ENCODE data around the gene PPP1R26. TPM values are rescaled to one million over a fixed set of nuclear protein-coding genes. Genes with fewer than 3 reads are reported as not detected.
"Not testable (repeated sequence)": the region's sequence is repeated elsewhere in the genome, so short reads cannot be mapped to it uniquely, and the experiment has no call there.

Gene PPP1R26
- 10 to 100 TPM; 18.9 to 19.7 TPM for total RNA-seq

- peak within 1 kb of the TSS; percentile 79 for H3K27ac ChIP-seq
- H3K36me3 ChIP-seq, result no peaks in the 10 kb centered on the region
- TF ChIP-seq CTCF (IDR thresholded peaks at IDR 0.05), result no peak
- DNase-seq, result no peak
- H3K4me1 ChIP-seq, result no peaks in the 10 kb centered on the region
- intact Hi-C loops (cut with DNase I), result no loop called here
- H3K4me3 ChIP-seq, result peak within 1 kb of the TSS; percentile 94
- H3K9me3 ChIP-seq, result no peaks in the 10 kb centered on the region
- no peaks in the 10 kb centered on the region for H3K27me3 ChIP-seq
- H3K9ac ChIP-seq (ENCODE audit: low read depth in 2 of 2, low read length in 2 of 2), result peak within 1 kb of the TSS; percentile 42 to 93
Measured at GRCh38 chr9:135479469-135480052, at the start of gene PPP1R26. Gene PPP1R26 (plus strand): TSS chr9:135479782. CDS start chr9:135484511, 4,729 bp downstream.

GRCh38 chr9:135437259-135437658 is 42.3 kb upstream of the PPP1R26 start:
- Histone ChIP-seq H3K27ac (no peak overlapping the region), H3K9me3 (no peaks in the 10 kb centered on the region), H3K27me3 (no peaks in the 10 kb centered on the region), H3K4me1 (no peaks in the 10 kb centered on the region), H3K36me3 (no peaks in the 10 kb centered on the region), H3K4me3 (no peak overlapping the region), H3K9ac (ENCODE audit: low read depth in 2 of 2, low read length in 2 of 2) (no peak overlapping the region)
- intact Hi-C loops (cut with DNase I), result no loop called here
- no peak for DNase-seq
- TF ChIP-seq CTCF (IDR thresholded peaks at IDR 0.05), result no peak

GRCh38 chr9:135437696-135438095 is 41.9 kb upstream of the PPP1R26 start:
- H3K4me3 ChIP-seq; H3K4me1 ChIP-seq; H3K36me3 ChIP-seq; H3K27me3 ChIP-seq; intact Hi-C loops (cut with DNase I); DNase-seq; H3K9me3 ChIP-seq; H3K27ac ChIP-seq; H3K9ac ChIP-seq (ENCODE audit: low read depth in 2 of 2, low read length in 2 of 2): not testable (repeated sequence)

GRCh38 chr9:135438581-135439232 is 40.9 kb upstream of the PPP1R26 start:
- H3K27ac ChIP-seq; H3K9ac ChIP-seq (ENCODE audit: low read depth in 2 of 2, low read length in 2 of 2); H3K36me3 ChIP-seq; intact Hi-C loops (cut with DNase I); H3K4me1 ChIP-seq; H3K4me3 ChIP-seq; H3K9me3 ChIP-seq; H3K27me3 ChIP-seq: not testable (repeated sequence)
- peak; percentile 21 for DNase-seq

GRCh38 chr9:135439514-135439913 is 40.1 kb upstream of the PPP1R26 start:
- H3K27ac ChIP-seq; H3K9me3 ChIP-seq; H3K4me3 ChIP-seq; intact Hi-C loops (cut with DNase I); H3K9ac ChIP-seq (ENCODE audit: low read depth in 2 of 2, low read length in 2 of 2); H3K4me1 ChIP-seq; H3K36me3 ChIP-seq; DNase-seq; H3K27me3 ChIP-seq: not testable (repeated sequence)

- TF ChIP-seq CTCF (IDR thresholded peaks at IDR 0.05), result no peak
- no peak overlapping the region for H3K27ac ChIP-seq
- no peak for DNase-seq
- H3K4me3 ChIP-seq, result no peak overlapping the region
- H3K27me3 ChIP-seq, result no peaks in the 10 kb centered on the region
- intact Hi-C loops (cut with DNase I), result no loop called here
- no peak overlapping the region for H3K9ac ChIP-seq (ENCODE audit: low read depth in 2 of 2, low read length in 2 of 2)
- H3K9me3 ChIP-seq, result no peaks in the 10 kb centered on the region
- H3K36me3 ChIP-seq, result no peaks in the 10 kb centered on the region
- H3K4me1 ChIP-seq, result no peaks in the 10 kb centered on the region
Measured at GRCh38 chr9:135439916-135440315, 39.7 kb upstream of the PPP1R26 start.

- intact Hi-C loops (cut with DNase I), result no loop called here
- H3K4me1 ChIP-seq, result no peaks in the 10 kb centered on the region
- DNase-seq, result no peak
- no peak for TF ChIP-seq CTCF (IDR thresholded peaks at IDR 0.05)
- H3K27ac ChIP-seq, result no peak overlapping the region
- H3K9ac ChIP-seq (ENCODE audit: low read depth in 2 of 2, low read length in 2 of 2), result no peak overlapping the region
- H3K36me3 ChIP-seq, result no peaks in the 10 kb centered on the region
- no peaks in the 10 kb centered on the region for H3K27me3 ChIP-seq
- no peak overlapping the region for H3K4me3 ChIP-seq
- H3K9me3 ChIP-seq, result no peaks in the 10 kb centered on the region
Measured at GRCh38 chr9:135440620-135441019, 39.0 kb upstream of the PPP1R26 start.

- H3K36me3 ChIP-seq; intact Hi-C loops (cut with DNase I); DNase-seq; H3K27me3 ChIP-seq; H3K4me3 ChIP-seq; H3K4me1 ChIP-seq; H3K27ac ChIP-seq; H3K9ac ChIP-seq (ENCODE audit: low read depth in 2 of 2, low read length in 2 of 2); H3K9me3 ChIP-seq: not testable (repeated sequence)
Measured at GRCh38 chr9:135441105-135442071, 38.2 kb upstream of the PPP1R26 start.
